Kidney capillary endothelial cell (primary cell): ENCODE results near the gene POLD3.
"Not testable (repeated sequence)": the region's sequence is repeated elsewhere in the genome, so short reads cannot be mapped to it uniquely, and the experiment has no call there.

ENCODE experiments used
- DNase-seq: peaks from one replicate; pipeline ENCODE4 v3.0.0-alpha.2; 2018; ENCODE audit warnings: low spot score

Gene POLD3

GRCh38 chr11:74637700-74638099 lies 45.3 kb downstream of the POLD3 start:
- no peak for DNase-seq

GRCh38 chr11:74638869-74639268 lies 46.5 kb downstream of the POLD3 start:
- DNase-seq: no peak

GRCh38 chr11:74639533-74639932 lies 47.2 kb downstream of the POLD3 start:
- no peak for DNase-seq

GRCh38 chr11:74641289-74641688 lies 48.9 kb downstream of the POLD3 start:
- DNase-seq: no peak

- DNase-seq: no peak
Measured at GRCh38 chr11:74641905-74642304, 49.5 kb downstream of the POLD3 start.

- DNase-seq: no peak
Measured at GRCh38 chr11:74642912-74643311, 50.5 kb downstream of the POLD3 start.

GRCh38 chr11:74644081-74644480 lies 51.7 kb downstream of the POLD3 start:
- no peak for DNase-seq

- DNase-seq: no peak
Measured at GRCh38 chr11:74646215-74646614, 53.8 kb downstream of the POLD3 start.

GRCh38 chr11:74646954-74647353 lies 54.6 kb downstream of the POLD3 start:
- DNase-seq: no peak

GRCh38 chr11:74647404-74647803 lies 55.0 kb downstream of the POLD3 start:
- DNase-seq: no peak

- DNase-seq: no peak
Measured at GRCh38 chr11:74647831-74648230, 55.4 kb downstream of the POLD3 start.

- no peak for DNase-seq
Measured at GRCh38 chr11:74648894-74649293, 56.5 kb downstream of the POLD3 start.

- no peak for DNase-seq
Measured at GRCh38 chr11:74650498-74650897, 58.1 kb downstream of the POLD3 start.

- DNase-seq: no peak
Measured at GRCh38 chr11:74654976-74655375, 62.6 kb downstream of the POLD3 start.

GRCh38 chr11:74659124-74659523 lies 66.7 kb downstream of the POLD3 start:
- not testable (repeated sequence) for DNase-seq

GRCh38 chr11:74662487-74663103 lies 70.2 kb downstream of the POLD3 start:
- DNase-seq: no peak

- DNase-seq: no peak
Measured at GRCh38 chr11:74663315-74663714, 70.9 kb downstream of the POLD3 start.

- DNase-seq: no peak
Measured at GRCh38 chr11:74669211-74670160, 77.1 kb downstream of the POLD3 start.

- no peak for DNase-seq
Measured at GRCh38 chr11:74670171-74670570, 77.8 kb downstream of the POLD3 start.

- no peak for DNase-seq
Measured at GRCh38 chr11:74671520-74672196, 79.3 kb downstream of the POLD3 start.

GRCh38 chr11:74672332-74672955 lies 80.1 kb downstream of the POLD3 start:
- DNase-seq: no peak

- no peak for DNase-seq
Measured at GRCh38 chr11:74672956-74673692, 80.7 kb downstream of the POLD3 start.
